H9 (cell line): ENCODE results near the gene TBC1D2. TPM values are rescaled to one million over a fixed set of nuclear protein-coding genes. Genes with fewer than 3 reads are reported as not detected.

ENCODE experiments used
- DNase-seq: peaks from one replicate; pipeline ENCODE4 v3.0.0-alpha.2; 2017
- H2AFZ ChIP-seq: one replicate; pipeline ENCODE4 v1.6.1; 2013; ENCODE audit warnings: mild to moderate bottlenecking, low read length, control low read depth, moderate library complexity
- H2AK5ac ChIP-seq: 2 replicates; pipeline ENCODE4 v1.6.1; 2013; ENCODE audit warnings: low read length, control low read depth, mixed read lengths; ENCODE audit not compliant: insufficient read length
- H2BK120ac ChIP-seq: one replicate; pipeline ENCODE4 v1.6.1; 2013; ENCODE audit warnings: low read depth, mild to moderate bottlenecking, low read length, control low read depth, inconsistent platforms; ENCODE audit not compliant: poor library complexity, severe bottlenecking
- H2BK12ac ChIP-seq: 2 replicates; pipeline ENCODE4 v1.6.1; 2013; ENCODE audit warnings: low read length, control low read depth, mixed read lengths, low read depth; ENCODE audit not compliant: insufficient read length
- H2BK15ac ChIP-seq: 2 replicates; pipeline ENCODE4 v1.6.1; 2013; ENCODE audit warnings: low read depth, low read length, control low read depth
- H2BK20ac ChIP-seq: one replicate; pipeline ENCODE4 v1.6.1; 2013; ENCODE audit warnings: low read depth, mild to moderate bottlenecking, low read length, control low read depth, inconsistent platforms; ENCODE audit not compliant: poor library complexity, severe bottlenecking
- H2BK5ac ChIP-seq: 2 replicates; pipeline ENCODE4 v1.6.1; 2013; ENCODE audit warnings: low read length, control low read depth, mixed read lengths; ENCODE audit not compliant: insufficient read length
- H3K14ac ChIP-seq: 2 replicates; pipeline ENCODE4 v1.6.1; 2013; ENCODE audit warnings: low read length, control low read depth; ENCODE audit not compliant: insufficient read depth
- H3K18ac ChIP-seq: 2 replicates; pipeline ENCODE4 v1.6.1; 2013; ENCODE audit warnings: low read depth, mild to moderate bottlenecking, mixed read lengths, low read length, control low read depth; ENCODE audit not compliant: insufficient read length
- H3K23ac ChIP-seq: 2 replicates; pipeline ENCODE4 v1.6.1; 2013; ENCODE audit warnings: low read length, control low read depth, mixed read lengths, low read depth; ENCODE audit not compliant: insufficient read length
- H3K23me2 ChIP-seq: 2 replicates; pipeline ENCODE4 v1.6.1; 2013; ENCODE audit warnings: low read depth, mild to moderate bottlenecking, mixed read lengths, low read length, control low read depth; ENCODE audit not compliant: insufficient read length, poor library complexity, severe bottlenecking
- H3K27ac ChIP-seq: 2 replicates; pipeline ENCODE4 v1.5.1; 2013; ENCODE audit warnings: low read length, control low read depth, mixed read lengths, low read depth; ENCODE audit not compliant: insufficient read length
- H3K27me3 ChIP-seq: 2 replicates; pipeline ENCODE4 v1.6.1; 2013; ENCODE audit warnings: low read length, control low read depth, inconsistent platforms; ENCODE audit not compliant: insufficient read depth
- H3K4ac ChIP-seq: 2 replicates; pipeline ENCODE4 v1.6.1; 2013; ENCODE audit warnings: low read depth, mild to moderate bottlenecking, control low read depth, inconsistent platforms, low read length, moderate library complexity
- H3K4me1 ChIP-seq: 2 replicates; pipeline ENCODE4 v1.6.1; 2013; ENCODE audit warnings: low read length, control low read depth, inconsistent platforms; ENCODE audit not compliant: insufficient read depth
- H3K4me2 ChIP-seq: 2 replicates; pipeline ENCODE4 v1.6.1; 2013; ENCODE audit warnings: low read length, control low read depth, mixed read lengths; ENCODE audit not compliant: insufficient read length, insufficient read depth
- H3K56ac ChIP-seq: 2 replicates; pipeline ENCODE4 v1.6.1; 2013; ENCODE audit warnings: low read depth, mild to moderate bottlenecking, mixed read lengths, low read length, control low read depth; ENCODE audit not compliant: insufficient read length
- H3K79me1 ChIP-seq: 2 replicates; pipeline ENCODE4 v1.6.1; 2013; ENCODE audit warnings: low read depth, mild to moderate bottlenecking, moderate library complexity, low read length, control low read depth, inconsistent platforms; ENCODE audit not compliant: insufficient read depth, poor library complexity, severe bottlenecking
- H3K79me2 ChIP-seq: 2 replicates; pipeline ENCODE4 v1.6.1; 2013; ENCODE audit warnings: low read length, control low read depth, inconsistent platforms; ENCODE audit not compliant: insufficient read depth
- H3K9ac ChIP-seq: 2 replicates; pipeline ENCODE4 v1.6.1; 2013; ENCODE audit warnings: low read length, control low read depth, mixed read lengths; ENCODE audit not compliant: insufficient read length; ENCODE audit errors: extremely low read depth
- H3K9me3 ChIP-seq: one replicate; pipeline ENCODE4 v1.6.1; 2013; ENCODE audit warnings: low read depth, low read length, inconsistent platforms; ENCODE audit not compliant: control insufficient read depth
- H3T11ph ChIP-seq: one replicate; pipeline ENCODE4 v1.6.1; 2013; ENCODE audit warnings: mild to moderate bottlenecking, low read length, control low read depth, inconsistent platforms
- H4K20me1 ChIP-seq: one replicate; pipeline ENCODE4 v1.6.1; 2013; ENCODE audit not compliant: control insufficient read depth, insufficient read length, insufficient read depth
- H4K5ac ChIP-seq: 2 replicates; pipeline ENCODE4 v1.6.1; 2013; ENCODE audit warnings: low read depth, mild to moderate bottlenecking, mixed read lengths, low read length, control low read depth; ENCODE audit not compliant: insufficient read length
- H4K8ac ChIP-seq: replicated peaks from 2 replicates; pipeline ENCODE4 v1.6.1; 2013; ENCODE audit warnings: low read length, control low read depth, mixed read lengths, low read depth; ENCODE audit not compliant: insufficient read length
- H4K91ac ChIP-seq: 2 replicates; pipeline ENCODE4 v1.6.1; 2013; ENCODE audit warnings: low read depth, mild to moderate bottlenecking, moderate library complexity, mixed read lengths, low read length, control low read depth; ENCODE audit not compliant: insufficient read length
- H3K27ac Mint-ChIP-seq, 3 experiments: 2 replicates in 2 of 3; 3 replicates in 1 of 3; pipeline ENCODE4 v1.8.0; 2020 to 2021; ENCODE audit warnings: mixed read lengths in 3 of 3, mild to moderate bottlenecking in 1 of 3, moderate library complexity in 1 of 3
- H3K27me3 Mint-ChIP-seq: 2 replicates; pipeline ENCODE4 v1.8.0; 2021; ENCODE audit warnings: low read depth, mild to moderate bottlenecking, moderate library complexity, mixed read lengths
- H3K36me3 Mint-ChIP-seq, 3 experiments: 2 replicates in 2 of 3; 3 replicates in 1 of 3; pipeline ENCODE4 v1.8.0; 2020 to 2021; ENCODE audit warnings: low read depth in 3 of 3, mixed read lengths in 3 of 3; ENCODE audit not compliant: insufficient read depth in 1 of 3
- H3K4me1 Mint-ChIP-seq, 2 experiments: 2 replicates each; pipeline ENCODE4 v1.8.0; 2020; ENCODE audit warnings: mixed read lengths in 2 of 2
- H3K4me3 Mint-ChIP-seq, 2 experiments: 2 replicates in 1 of 2; 3 replicates in 1 of 2; pipeline ENCODE4 v1.8.0; 2020 to 2021; ENCODE audit warnings: mild to moderate bottlenecking in 2 of 2, mixed read lengths in 2 of 2, moderate library complexity in 1 of 2
- H3K9me3 Mint-ChIP-seq, 2 experiments: 2 replicates in 1 of 2; 3 replicates in 1 of 2; pipeline ENCODE4 v1.8.0; 2020; ENCODE audit warnings: mild to moderate bottlenecking in 2 of 2, mixed read lengths in 2 of 2, moderate library complexity in 1 of 2
- CTCF ChIP-seq: fragments of 200-600 bp; sonication (generic); conservative IDR thresholded peaks from 3 replicates; pipeline ENCODE4 v1.8.0; 2021; ENCODE audit warnings: antibody characterized with exemption, mild to moderate bottlenecking
- WGBS: extraction: QIAGEN DNeasy Blood & Tissue Kit; methylation state at CpG from one replicate; pipeline ENCODE4 v1.1.7; 2013; ENCODE audit warnings: missing lambda C conversion rate, low lambda C conversion rate, mixed read lengths; ENCODE audit not compliant: insufficient read length; ENCODE audit errors: extremely low coverage; 5-methylcytosine and 5-hydroxymethylcytosine counted together
- total RNA-seq: library from RNA; stranded (reverse); gene quantifications from 2 replicates; pipeline ENCODE4 v1.2.1, GENCODE V29; 2021

The TBC1D2 gene
- total RNA-seq, 1 experiment from 2014 or later, result 2.9 TPM

- no CpG with 5 or more reads among the region's 1 CpG for WGBS
- H3K4me1 Mint-ChIP-seq, result peaks cover 25 to 32% of the 10 kb centered on the region in 2 experiments
- H2BK15ac ChIP-seq, result no peak overlapping the region
- no peak overlapping the region for H3K4ac ChIP-seq
- no peak overlapping the region for H4K5ac ChIP-seq
- no peak overlapping the region for H2BK120ac ChIP-seq
- no peaks in the 10 kb centered on the region for H3K9me3 ChIP-seq
- no peak overlapping the region for H2BK12ac ChIP-seq
- H3K27me3 Mint-ChIP-seq, result peaks cover 2% of the 10 kb centered on the region; the same call in 1 of the 2 replicates
- no peaks in the 10 kb centered on the region for H3K27me3 ChIP-seq
- H2BK20ac ChIP-seq, result no peak overlapping the region
- H4K20me1 ChIP-seq, result no peaks in the 10 kb centered on the region
- no peak overlapping the region for H3K4me2 ChIP-seq
- H3K14ac ChIP-seq, result no peak overlapping the region
- H3K9ac ChIP-seq, result no peak overlapping the region
- no peak overlapping the region for H3K27ac ChIP-seq
- peaks cover 2% of the 10 kb centered on the region; the same call in 1 of the 2 replicates for H3K79me2 ChIP-seq
- no peak overlapping the region for H2BK5ac ChIP-seq
- no peak overlapping the region for H3K56ac ChIP-seq
- no peaks in the 10 kb centered on the region for H3K36me3 Mint-ChIP-seq
- H2AK5ac ChIP-seq, result no peak overlapping the region
- no peak overlapping the region for H3T11ph ChIP-seq
- H3K4me1 ChIP-seq, result no peaks in the 10 kb centered on the region; the same call in 1 of the 2 replicates
- no peak overlapping the region for H4K8ac ChIP-seq
- no peaks in the 10 kb centered on the region for H3K23me2 ChIP-seq
- no peak overlapping the region for H2AFZ ChIP-seq
- no peak overlapping the region for H3K18ac ChIP-seq
- no peaks in the 10 kb centered on the region for H3K9me3 Mint-ChIP-seq
- no peak for TF ChIP-seq CTCF
- H4K91ac ChIP-seq, result no peak overlapping the region
- no peak overlapping the region for H3K4me3 Mint-ChIP-seq
- no peak overlapping the region for H3K27ac Mint-ChIP-seq
- DNase-seq, result no peak
- no peak overlapping the region for H3K23ac ChIP-seq
- no peaks in the 10 kb centered on the region for H3K79me1 ChIP-seq
Observed at GRCh38 chr9:98186236-98186635, 69.2 kb downstream of the TBC1D2 start.
